ENCODE results near the gene PCCA. TPM values are rescaled to one million over a fixed set of nuclear protein-coding genes. Genes with fewer than 3 reads are reported as not detected.
"Not testable (repeated sequence)": the region's sequence is repeated elsewhere in the genome, so short reads cannot be mapped to it uniquely, and the experiment has no call there.

Gene PCCA
- total RNA-seq, 5 donors from 2014 or later (not counting 1 experiment from before 2014, with no cell fraction given) = 7.6 to 16.8 (median 10.2) TPM

DNA sequence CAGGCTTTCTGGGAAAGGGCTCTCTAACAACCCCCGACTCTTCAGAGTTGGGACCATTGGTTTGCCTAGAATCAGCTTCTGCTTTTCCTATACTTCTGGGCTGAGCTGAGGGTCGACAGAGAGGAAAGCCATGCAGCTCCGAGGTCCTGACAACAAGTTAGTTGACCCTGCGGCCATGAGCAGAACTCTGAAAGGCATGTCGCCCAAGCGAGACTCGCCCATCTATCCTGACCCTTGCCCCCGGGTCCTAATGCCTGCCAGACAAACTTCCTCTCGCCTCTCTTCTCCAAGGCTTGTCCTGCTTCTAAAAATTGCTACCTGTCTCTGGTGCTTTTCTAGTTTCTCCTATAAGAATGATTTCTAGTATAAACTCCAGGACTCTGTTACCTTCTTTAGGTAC, 9.9 kb upstream of the PCCA start:
- H3K36me3 ChIP-seq (ENCODE audit: control insufficient read depth in 2 of 2, extremely low read depth in 1 of 2, insufficient read depth in 1 of 2, low read length in 1 of 2); H3K4me3 ChIP-seq (ENCODE audit: control insufficient read depth in 1 of 2, extremely low read depth in 1 of 2, low read length in 1 of 2); H3K27ac Mint-ChIP-seq; H3K36me3 Mint-ChIP-seq; POLR2A ChIA-PET; H3K9me3 Mint-ChIP-seq; H3K4me1 Mint-ChIP-seq; H3K4me1 ChIP-seq (ENCODE audit: control insufficient read depth in 1 of 2, extremely low read depth in 1 of 2, insufficient read depth in 2 of 2, low read length in 2 of 2); ATAC-seq (replicated peaks in 1 of 4); H3K27me3 Mint-ChIP-seq; H3K9me3 ChIP-seq; H3K27me3 ChIP-seq (replicated peaks in 1 of 2; ENCODE audit: control insufficient read depth in 2 of 2, extremely low read depth in 1 of 2, insufficient read depth in 2 of 2, low read length in 1 of 2); CTCF ChIA-PET; H3K27ac ChIP-seq (ENCODE audit: low read length); DNase-seq; H3K4me3 Mint-ChIP-seq: not testable (repeated sequence)
- WGBS (ENCODE audit: insufficient coverage) = 90% methylated on average over 7 of the region's 9 CpGs

DNA sequence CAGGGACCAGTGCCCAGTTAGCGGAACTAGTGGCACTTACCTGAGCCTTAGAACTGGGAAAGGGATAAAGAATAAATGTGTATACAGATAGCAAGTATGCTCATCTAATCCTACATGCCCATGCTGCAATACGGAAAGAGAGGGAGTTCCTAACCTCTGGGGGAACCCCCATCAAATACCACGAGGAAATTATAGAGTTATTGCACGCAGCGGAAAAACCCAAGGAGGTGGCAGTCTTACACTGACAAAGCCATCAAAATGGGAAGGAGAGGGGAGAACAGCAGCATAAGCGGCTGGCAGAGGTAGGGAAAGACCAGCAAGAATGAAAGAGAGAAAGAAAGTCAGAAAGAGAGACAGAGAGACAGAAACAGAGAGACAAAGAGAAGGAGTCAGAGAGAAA, 5.5 kb upstream of the PCCA start:
- DNase-seq; H3K27ac ChIP-seq (ENCODE audit: low read length); H3K4me1 Mint-ChIP-seq; H3K9me3 Mint-ChIP-seq; H3K4me3 ChIP-seq (ENCODE audit: control insufficient read depth in 1 of 2, extremely low read depth in 1 of 2, low read length in 1 of 2); CTCF ChIA-PET; ATAC-seq (replicated peaks in 1 of 4); H3K4me1 ChIP-seq (ENCODE audit: control insufficient read depth in 1 of 2, extremely low read depth in 1 of 2, insufficient read depth in 2 of 2, low read length in 2 of 2); H3K9me3 ChIP-seq; H3K27me3 Mint-ChIP-seq; H3K4me3 Mint-ChIP-seq; POLR2A ChIA-PET; H3K36me3 Mint-ChIP-seq; H3K36me3 ChIP-seq (ENCODE audit: control insufficient read depth in 2 of 2, extremely low read depth in 1 of 2, insufficient read depth in 1 of 2, low read length in 1 of 2); H3K27me3 ChIP-seq (replicated peaks in 1 of 2; ENCODE audit: control insufficient read depth in 2 of 2, extremely low read depth in 1 of 2, insufficient read depth in 2 of 2, low read length in 1 of 2): not testable (repeated sequence)
- peak overlapping the region in 1 of 2 donors; percentile 10 for H3K27ac Mint-ChIP-seq
- 55% methylated on average over 3 of the region's 6 CpGs for WGBS (ENCODE audit: insufficient coverage)

GRCh38 chr13:100088273-100088643, 635 bp upstream of the PCCA start:
- peaks cover 3% of the 10 kb centered on the region for H3K36me3 Mint-ChIP-seq
- Histone ChIP-seq H3K4me3 (ENCODE audit: control insufficient read depth in 1 of 2, extremely low read depth in 1 of 2, low read length in 1 of 2) (peak overlapping the region; percentile 82 to 84), H3K27me3 (replicated peaks in 1 of 2; ENCODE audit: control insufficient read depth in 2 of 2, extremely low read depth in 1 of 2, insufficient read depth in 2 of 2, low read length in 1 of 2) (no peaks in the 10 kb centered on the region), H3K9me3 (no peaks in the 10 kb centered on the region), H3K36me3 (ENCODE audit: control insufficient read depth in 2 of 2, extremely low read depth in 1 of 2, insufficient read depth in 1 of 2, low read length in 1 of 2) (no peaks in the 10 kb centered on the region), H3K27ac (ENCODE audit: low read length) (no peak overlapping the region), H3K4me1 (ENCODE audit: control insufficient read depth in 1 of 2, extremely low read depth in 1 of 2, insufficient read depth in 2 of 2, low read length in 2 of 2) (peaks cover 8 to 17% of the 10 kb centered on the region in 2 experiments)
- H3K4me3 Mint-ChIP-seq = peak overlapping the region; percentile 93 to 96 (median 94)
- 82% methylated on average over 7 of the region's 12 CpGs for WGBS (ENCODE audit: insufficient coverage)
- H3K27me3 Mint-ChIP-seq = no peaks in the 10 kb centered on the region
- H3K4me1 Mint-ChIP-seq = peaks cover 25 to 45% (median 27%) of the 10 kb centered on the region in 3 donors
- H3K9me3 Mint-ChIP-seq = no peaks in the 10 kb centered on the region
- POLR2A ChIA-PET = no interaction called here
- H3K27ac Mint-ChIP-seq = peak overlapping the region in 1 of 2 donors; percentile 56
- DNase-seq = no peak
- CTCF ChIA-PET = interaction anchor here in 1 of 2 donors (0.6 kb wide), 1 partner anchor 47 kb away, joined by 4 read pairs; no protein-coding TSS in a partner anchor
- ATAC-seq (replicated peaks in 1 of 4) = no peak

DNA sequence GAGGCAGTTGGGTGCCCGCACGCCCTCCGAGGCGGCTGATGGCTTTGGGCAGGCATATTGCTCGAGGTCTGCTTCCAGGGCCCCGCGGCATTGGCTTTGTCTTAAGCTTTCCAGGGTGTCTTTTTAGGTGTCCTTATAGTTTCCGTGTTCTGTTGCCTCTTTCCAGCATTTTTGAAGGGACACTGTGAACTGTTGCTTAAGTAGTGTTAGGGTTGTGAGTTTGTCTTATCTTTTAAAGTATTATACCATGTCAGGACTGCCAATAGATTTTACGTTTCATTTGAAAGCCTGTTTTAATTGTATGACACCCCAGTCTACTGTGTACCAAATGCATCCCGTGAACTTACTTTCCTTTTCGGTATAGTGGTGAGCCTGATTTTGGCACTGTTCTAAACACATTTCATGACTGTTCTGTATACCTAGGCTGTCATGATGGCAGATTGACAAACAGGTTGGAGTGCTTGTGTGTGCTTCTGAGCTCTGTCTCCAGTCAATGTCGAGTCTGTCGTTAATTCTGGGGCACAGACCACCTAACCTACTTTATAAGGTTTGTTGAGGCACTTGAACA, 656 bp downstream of the PCCA start:
- H3K4me1 Mint-ChIP-seq = peaks cover 25 to 46% (median 27%) of the 10 kb centered on the region in 3 donors
- peak overlapping the region; percentile 65 to 82 for H3K27ac Mint-ChIP-seq
- ATAC-seq (replicated peaks in 1 of 4) (peak; percentile 54 to 76 (median 64)), DNase-seq (peak in 12 of 35 experiments; percentile 0 to 51 (median 5))
- ChIA-PET POLR2A (interaction anchor here in 1 of 2 donors (0.5 to 0.6 kb wide), 2 partner anchors 107 to 212 kb away, joined by 5 to 15 read pairs; no protein-coding TSS in a partner anchor), CTCF (interaction anchor here in 1 of 2 donors (0.6 kb wide), 1 partner anchor 1781 kb away, joined by 5 read pairs; no protein-coding TSS in a partner anchor)
- peak overlapping the region; percentile 93 to 96 (median 94) for H3K4me3 Mint-ChIP-seq
- Histone ChIP-seq H3K9me3 (no peaks in the 10 kb centered on the region), H3K27ac (ENCODE audit: low read length) (no peak overlapping the region), H3K4me3 (ENCODE audit: control insufficient read depth in 1 of 2, extremely low read depth in 1 of 2, low read length in 1 of 2) (peak overlapping the region; percentile 82 to 84), H3K27me3 (replicated peaks in 1 of 2; ENCODE audit: control insufficient read depth in 2 of 2, extremely low read depth in 1 of 2, insufficient read depth in 2 of 2, low read length in 1 of 2) (no peaks in the 10 kb centered on the region), H3K36me3 (ENCODE audit: control insufficient read depth in 2 of 2, extremely low read depth in 1 of 2, insufficient read depth in 1 of 2, low read length in 1 of 2) (no peaks in the 10 kb centered on the region), H3K4me1 (ENCODE audit: control insufficient read depth in 1 of 2, extremely low read depth in 1 of 2, insufficient read depth in 2 of 2, low read length in 2 of 2) (peaks cover 8 to 17% of the 10 kb centered on the region in 2 experiments)
- H3K36me3 Mint-ChIP-seq = peaks cover 5% of the 10 kb centered on the region
- H3K27me3 Mint-ChIP-seq = no peaks in the 10 kb centered on the region
- no peaks in the 10 kb centered on the region for H3K9me3 Mint-ChIP-seq
- WGBS (ENCODE audit: insufficient coverage) = 0% methylated on average over 8 of the region's 13 CpGs

GRCh38 chr13:100090861-100091260, 2.0 kb downstream of the PCCA start:
- Mint-ChIP-seq H3K4me3 (peak overlapping the region in 1 of 3 donors; percentile 94), H3K4me1 (peaks cover 28 to 56% (median 36%) of the 10 kb centered on the region in 3 donors), H3K9me3 (no peaks in the 10 kb centered on the region), H3K36me3 (peaks cover 16% of the 10 kb centered on the region), H3K27ac (no peak overlapping the region), H3K27me3 (no peaks in the 10 kb centered on the region)
- Histone ChIP-seq H3K36me3 (ENCODE audit: control insufficient read depth in 2 of 2, extremely low read depth in 1 of 2, insufficient read depth in 1 of 2, low read length in 1 of 2) (no peaks in the 10 kb centered on the region), H3K27me3 (replicated peaks in 1 of 2; ENCODE audit: control insufficient read depth in 2 of 2, extremely low read depth in 1 of 2, insufficient read depth in 2 of 2, low read length in 1 of 2) (no peaks in the 10 kb centered on the region), H3K9me3 (no peaks in the 10 kb centered on the region), H3K4me3 (ENCODE audit: control insufficient read depth in 1 of 2, extremely low read depth in 1 of 2, low read length in 1 of 2) (no peak overlapping the region), H3K27ac (ENCODE audit: low read length) (no peak overlapping the region), H3K4me1 (ENCODE audit: control insufficient read depth in 1 of 2, extremely low read depth in 1 of 2, insufficient read depth in 2 of 2, low read length in 2 of 2) (peaks cover 8 to 17% of the 10 kb centered on the region in 2 experiments)
- POLR2A ChIA-PET = interaction anchor here (0.5 to 0.6 kb wide), 3 partner anchors 18 to 53 kb away, joined by 3 to 9 read pairs (median 4); no protein-coding TSS in a partner anchor
- no CpG with 5 or more reads among the region's 1 CpG for WGBS (ENCODE audit: insufficient coverage)
- CTCF ChIA-PET = interaction anchor here (0.6 to 0.7 kb wide), 4 partner anchors 18 to 435 kb away, joined by 3 read pairs; no protein-coding TSS in a partner anchor
- no peak for DNase-seq
- no peak for ATAC-seq (replicated peaks in 1 of 4)

GRCh38 chr13:100091391-100091790, 2.5 kb downstream of the PCCA start:
- ChIA-PET POLR2A (interaction anchor here (0.6 to 0.7 kb wide), 3 partner anchors 9 to 53 kb away, joined by 3 to 4 read pairs (median 3); no protein-coding TSS in a partner anchor), CTCF (interaction anchor here (0.5 to 0.7 kb wide), 4 partner anchors 118 to 479 kb away, joined by 3 to 4 read pairs (median 3); no protein-coding TSS in a partner anchor)
- Histone ChIP-seq H3K9me3 (no peaks in the 10 kb centered on the region), H3K4me1 (ENCODE audit: control insufficient read depth in 1 of 2, extremely low read depth in 1 of 2, insufficient read depth in 2 of 2, low read length in 2 of 2) (peaks cover 8 to 17% of the 10 kb centered on the region in 2 experiments), H3K4me3 (ENCODE audit: control insufficient read depth in 1 of 2, extremely low read depth in 1 of 2, low read length in 1 of 2) (no peak overlapping the region), H3K27ac (ENCODE audit: low read length) (no peak overlapping the region), H3K36me3 (ENCODE audit: control insufficient read depth in 2 of 2, extremely low read depth in 1 of 2, insufficient read depth in 1 of 2, low read length in 1 of 2) (no peaks in the 10 kb centered on the region), H3K27me3 (replicated peaks in 1 of 2; ENCODE audit: control insufficient read depth in 2 of 2, extremely low read depth in 1 of 2, insufficient read depth in 2 of 2, low read length in 1 of 2) (no peaks in the 10 kb centered on the region)
- DNase-seq = no peak
- no peak for ATAC-seq (replicated peaks in 1 of 4)
- no peaks in the 10 kb centered on the region for H3K27me3 Mint-ChIP-seq
- H3K9me3 Mint-ChIP-seq = no peaks in the 10 kb centered on the region
- no CpG with 5 or more reads among the region's 2 CpGs for WGBS (ENCODE audit: insufficient coverage)
- peaks cover 31 to 61% (median 39%) of the 10 kb centered on the region in 3 donors for H3K4me1 Mint-ChIP-seq
- H3K36me3 Mint-ChIP-seq = peaks cover 16% of the 10 kb centered on the region
- H3K4me3 Mint-ChIP-seq = peak overlapping the region in 1 of 3 donors; percentile 94
- no peak overlapping the region for H3K27ac Mint-ChIP-seq

Data from T-cell (primary cell).